ENCODE results near the gene STX8.
"Not testable (repeated sequence)": the region's sequence is repeated elsewhere in the genome, so short reads cannot be mapped to it uniquely, and the experiment has no call there.

Gene STX8, protein sequence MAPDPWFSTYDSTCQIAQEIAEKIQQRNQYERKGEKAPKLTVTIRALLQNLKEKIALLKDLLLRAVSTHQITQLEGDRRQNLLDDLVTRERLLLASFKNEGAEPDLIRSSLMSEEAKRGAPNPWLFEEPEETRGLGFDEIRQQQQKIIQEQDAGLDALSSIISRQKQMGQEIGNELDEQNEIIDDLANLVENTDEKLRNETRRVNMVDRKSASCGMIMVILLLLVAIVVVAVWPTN

DNA sequence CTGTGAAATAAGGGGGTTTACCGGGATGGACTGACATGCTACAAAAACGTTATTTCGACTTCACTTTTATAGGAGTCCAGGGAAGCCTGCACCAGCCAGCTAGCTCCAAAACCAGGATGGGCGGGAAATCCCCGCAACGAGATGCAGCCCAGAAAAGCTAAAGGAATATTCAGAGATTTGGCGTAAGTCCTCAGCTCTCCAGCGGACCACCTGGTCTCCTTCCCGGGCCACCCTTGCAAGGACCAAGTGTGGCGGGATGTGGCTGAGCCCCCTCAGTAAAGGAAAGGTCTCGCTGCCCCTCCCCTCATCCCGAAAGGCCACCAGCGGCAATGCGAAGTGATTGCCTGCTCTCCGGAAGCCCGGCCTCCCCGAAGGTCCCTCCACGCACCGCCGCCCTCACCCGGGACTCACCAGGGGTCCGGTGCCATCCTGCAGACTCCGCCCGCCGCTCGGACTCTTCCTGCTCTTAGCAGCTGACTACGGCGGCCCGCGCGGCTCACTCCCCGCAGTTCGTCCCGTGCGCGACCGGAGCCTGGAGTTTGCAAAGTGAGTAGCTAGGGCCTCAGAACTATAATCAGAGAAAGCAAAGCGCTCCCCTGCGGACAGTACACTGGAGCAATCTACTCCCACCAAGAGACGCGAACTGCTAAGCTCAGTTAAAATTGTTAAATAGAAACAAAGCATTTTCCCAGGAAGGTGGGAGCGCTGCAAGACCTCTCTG lies at the start of gene STX8:
STX8 (minus strand) TSS at position 440 of the 721 bp plus-strand sequence; CDS start at position 428, 12 bp downstream.
- peak; percentile 76 for DNase-seq (ENCODE audit: low read depth)
- H3K4me3 ChIP-seq (ENCODE audit: low read depth, low read length) = peak within 1 kb of the TSS; percentile 95

DNA sequence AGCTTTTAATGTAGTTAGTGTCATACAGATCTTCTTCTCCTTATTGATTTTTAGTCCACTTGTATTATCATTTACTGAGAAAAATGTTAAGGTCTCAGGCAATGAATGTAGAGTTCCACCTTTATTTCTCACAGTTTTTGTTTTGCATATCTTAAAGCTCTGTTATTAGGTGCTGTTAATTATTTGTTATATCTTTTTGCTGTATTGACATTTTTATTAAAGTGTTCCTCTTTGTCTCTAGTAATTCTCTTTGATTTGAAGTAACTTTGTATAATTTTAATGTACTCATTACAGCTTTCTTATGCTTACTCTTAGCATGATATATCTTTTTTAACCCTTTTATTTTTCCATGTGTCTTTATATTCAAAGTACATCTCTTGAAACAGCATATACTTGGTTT lies 47.3 kb upstream of the STX8 start:
- DNase-seq (ENCODE audit: low read depth) = no peak
- no peak overlapping the region for H3K4me3 ChIP-seq (ENCODE audit: low read depth, low read length)

DNA sequence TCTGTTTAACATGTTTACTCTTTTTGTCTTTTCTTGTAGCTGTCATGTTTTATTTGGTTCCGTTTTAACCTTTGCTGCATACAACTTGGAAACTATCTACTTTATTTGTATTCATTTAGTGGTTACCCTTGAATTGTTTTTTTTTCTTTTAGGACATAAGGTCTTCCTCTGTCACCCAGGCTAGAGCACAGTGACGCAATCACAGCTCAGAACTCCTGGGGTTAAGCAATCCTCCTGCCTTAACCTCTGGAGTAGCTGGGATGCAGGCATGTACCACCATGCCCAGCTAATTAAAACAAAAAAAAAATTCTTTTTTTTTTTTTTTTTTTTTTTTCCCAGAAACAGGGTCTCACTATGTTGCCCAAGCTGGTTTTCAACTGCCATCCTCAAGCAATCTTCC lies 39.9 kb upstream of the STX8 start:
- no peak for DNase-seq (ENCODE audit: low read depth)

DNA sequence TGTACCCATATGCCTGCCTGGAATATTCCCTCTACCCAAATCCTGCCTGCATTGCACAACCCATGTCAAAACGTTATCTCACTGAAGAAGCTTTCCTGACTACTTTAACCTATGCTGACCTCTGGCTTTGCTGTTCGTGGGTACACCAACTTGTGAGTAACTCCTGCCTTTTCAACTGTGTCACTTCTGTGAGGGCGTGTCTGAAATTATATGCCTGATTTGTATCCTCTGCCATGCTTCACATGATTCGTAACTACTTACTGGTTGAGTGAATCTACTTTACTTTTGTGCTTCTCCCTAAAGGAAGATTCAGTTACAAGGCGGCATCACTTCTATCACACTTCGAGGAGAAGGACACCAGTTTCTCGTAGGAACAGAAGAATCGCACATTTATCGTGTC lies 36.4 kb upstream of the STX8 start:
- DNase-seq (ENCODE audit: low read depth) = no peak
- no peak overlapping the region for H3K4me3 ChIP-seq (ENCODE audit: low read depth, low read length)

More for the DNA sequence above, 39.9 kb upstream of the STX8 start:
- H3K4me3 ChIP-seq (ENCODE audit: low read depth, low read length) = no peak overlapping the region

DNA sequence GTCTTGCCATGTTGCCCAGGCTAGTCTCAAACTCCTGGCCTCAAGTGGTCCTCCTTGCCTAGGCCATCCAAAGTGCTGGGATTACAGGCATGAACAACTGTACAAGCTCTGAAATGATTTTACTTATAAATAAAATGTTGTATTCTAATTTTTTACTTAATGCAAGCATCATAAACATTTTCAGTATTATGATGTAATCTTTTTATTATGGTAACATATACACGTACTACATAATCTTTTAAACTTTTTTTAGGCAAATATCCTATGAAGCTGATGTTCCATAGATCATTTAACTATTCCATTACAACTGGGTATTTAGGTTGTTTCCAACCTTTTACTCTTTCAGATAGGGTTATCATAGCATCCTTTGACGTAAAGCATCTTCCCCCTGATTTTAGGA lies 35.9 kb upstream of the STX8 start:
- DNase-seq (ENCODE audit: low read depth) = no peak
- no peak overlapping the region for H3K4me3 ChIP-seq (ENCODE audit: low read depth, low read length)

DNA sequence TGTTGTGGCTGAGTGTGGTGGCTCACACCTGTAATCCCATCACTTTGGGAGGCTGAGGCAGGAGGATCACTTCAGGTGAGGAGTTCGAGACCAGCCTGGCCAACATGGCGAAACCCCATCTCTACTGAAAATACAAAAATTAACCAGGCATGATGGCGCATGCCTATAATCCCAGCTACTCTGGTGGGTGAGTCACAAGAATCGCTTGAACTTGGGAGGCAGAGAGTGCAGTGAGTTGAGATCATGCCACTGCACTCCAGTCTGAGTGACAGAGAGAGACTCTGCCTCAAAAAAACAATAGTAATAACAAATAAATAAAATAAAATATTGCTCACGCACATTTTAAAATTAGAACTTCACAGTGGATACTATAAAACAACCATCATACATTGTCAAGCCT lies 31.4 kb upstream of the STX8 start:
- DNase-seq (ENCODE audit: low read depth); H3K4me3 ChIP-seq (ENCODE audit: low read depth, low read length): not testable (repeated sequence)

DNA sequence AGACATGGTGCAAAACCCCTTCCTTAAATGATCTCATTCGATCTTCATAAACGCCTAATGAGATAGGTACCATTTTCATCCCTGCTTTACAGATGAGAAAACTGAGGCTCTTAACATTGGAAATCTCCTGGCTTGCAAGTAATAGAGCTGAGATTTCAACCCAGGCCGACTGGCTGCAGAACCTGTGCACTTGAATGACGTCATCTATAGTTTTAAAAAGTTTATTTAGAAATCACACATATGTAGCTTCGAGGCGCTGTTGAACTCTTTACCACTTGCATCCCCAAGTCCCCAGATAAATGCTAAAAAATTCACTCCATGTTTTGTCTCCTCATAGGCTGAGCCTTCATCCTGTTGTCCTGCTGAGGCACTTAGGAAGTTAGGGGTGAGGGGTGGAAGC lies 30.8 kb upstream of the STX8 start:
- H3K4me3 ChIP-seq (ENCODE audit: low read depth, low read length) = no peak overlapping the region
- no peak for DNase-seq (ENCODE audit: low read depth)

DNA sequence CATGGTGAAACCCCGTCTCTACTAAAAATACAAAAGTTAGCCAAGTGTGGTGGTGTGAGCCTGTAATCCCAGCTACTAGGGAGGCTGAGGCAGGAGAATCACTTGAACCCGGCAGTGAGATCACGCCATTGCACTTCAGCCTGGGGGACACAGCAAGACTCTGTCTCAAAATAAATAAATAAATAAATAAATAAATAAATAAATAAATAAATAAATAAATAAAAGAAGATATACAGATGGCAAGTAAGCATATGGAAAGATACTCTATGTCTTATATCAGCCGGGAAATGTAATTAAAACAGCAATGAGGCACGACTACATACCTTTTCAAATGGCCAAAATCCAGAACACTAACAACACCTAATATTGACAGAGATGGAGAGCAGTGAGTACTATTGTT lies 29.0 kb upstream of the STX8 start:
- H3K4me3 ChIP-seq (ENCODE audit: low read depth, low read length); DNase-seq (ENCODE audit: low read depth): not testable (repeated sequence)

DNA sequence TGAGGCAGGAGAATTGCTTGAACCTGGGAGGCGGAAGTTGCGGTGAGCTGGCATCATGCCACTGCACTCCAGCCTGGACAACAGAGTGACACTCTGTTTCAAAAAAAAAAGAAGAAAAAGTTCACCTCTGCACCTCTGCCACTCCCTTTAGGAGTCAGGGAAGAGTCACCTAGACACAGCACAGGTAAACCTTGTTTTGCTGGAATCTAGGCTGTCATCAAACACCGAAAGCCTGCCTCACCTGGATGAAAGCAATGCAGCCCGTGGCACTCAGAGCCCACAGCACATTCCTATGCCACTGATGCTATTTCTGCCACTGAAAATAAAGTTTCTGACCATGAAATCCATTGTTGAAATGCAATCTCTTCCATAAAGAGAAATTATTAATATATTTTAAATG lies 23.0 kb upstream of the STX8 start:
- no peak overlapping the region for H3K4me3 ChIP-seq (ENCODE audit: low read depth, low read length)
- DNase-seq (ENCODE audit: low read depth) = no peak

DNA sequence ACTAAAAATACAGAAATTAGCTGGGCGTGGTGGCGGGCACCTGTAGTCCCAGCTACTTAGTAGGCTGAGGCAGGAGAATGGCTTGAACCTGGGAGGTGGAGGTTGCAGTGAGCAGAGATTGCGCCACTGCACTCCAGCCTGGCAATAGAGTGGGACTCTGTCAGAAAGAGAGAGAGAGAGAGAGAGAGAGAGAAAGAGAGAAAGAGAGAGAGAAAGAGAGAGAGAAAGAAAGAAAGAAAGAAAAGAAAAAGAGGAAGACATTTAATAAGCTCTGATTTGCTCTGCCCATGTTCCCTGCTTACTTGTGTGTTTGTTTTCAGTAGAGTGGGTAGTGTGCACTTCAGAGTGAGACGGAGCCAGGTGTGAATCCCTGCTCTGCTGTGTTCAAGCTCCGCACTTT lies 22.0 kb upstream of the STX8 start:
- not testable (repeated sequence) for DNase-seq (ENCODE audit: low read depth); H3K4me3 ChIP-seq (ENCODE audit: low read depth, low read length)

DNA sequence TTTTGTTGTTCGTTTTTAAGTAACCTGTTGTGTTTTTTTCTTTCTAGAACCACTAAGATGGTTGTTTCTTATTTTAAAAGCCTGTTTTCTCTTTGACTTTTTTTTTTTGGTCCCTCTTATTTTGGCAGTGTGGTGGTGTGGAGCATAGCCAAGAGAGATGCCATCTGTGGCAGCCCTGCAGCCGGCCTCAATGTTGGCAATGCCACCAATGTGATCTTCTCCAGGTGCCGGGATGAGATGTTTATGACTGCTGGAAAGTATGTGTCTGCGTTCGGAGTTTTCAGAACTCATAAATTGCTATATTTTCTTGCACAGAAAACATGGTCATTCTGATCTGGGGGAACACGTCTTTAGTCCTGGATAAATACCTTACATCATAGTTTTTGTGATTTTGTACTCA lies 18.4 kb upstream of the STX8 start:
- H3K4me3 ChIP-seq (ENCODE audit: low read depth, low read length) = no peak overlapping the region
- no peak for DNase-seq (ENCODE audit: low read depth)

DNA sequence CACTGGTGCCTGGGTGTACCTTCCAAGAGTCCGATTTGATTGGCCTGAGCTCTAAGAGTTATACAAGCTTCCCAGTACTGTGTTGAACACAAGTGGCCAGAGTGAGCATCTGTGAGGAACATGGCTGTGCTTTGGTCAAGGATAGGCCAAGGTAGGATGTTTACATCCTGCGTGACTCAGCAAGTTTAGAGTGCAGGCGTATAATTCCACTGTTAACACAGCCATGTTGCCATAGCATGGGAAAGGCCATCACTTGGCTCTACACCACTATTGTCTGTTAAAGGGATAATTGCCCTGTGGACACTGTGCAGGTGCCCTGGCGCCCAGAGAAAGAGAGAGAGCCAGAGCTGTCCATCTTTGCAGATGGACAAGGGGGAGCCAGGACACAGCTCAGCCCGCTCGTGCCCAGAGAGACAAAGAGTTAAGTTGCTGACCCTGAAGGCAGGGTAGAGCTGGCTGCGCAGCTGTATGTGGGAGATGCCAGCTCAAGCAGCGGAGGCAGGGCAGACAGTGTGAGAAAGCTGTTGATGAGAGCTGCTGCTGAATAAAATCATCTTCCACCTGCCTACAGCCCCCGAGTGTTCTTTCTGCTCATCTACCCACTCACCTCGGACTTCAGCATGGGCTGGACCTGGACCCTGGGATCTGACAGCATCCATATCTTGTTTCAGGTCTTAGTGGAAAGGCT lies 12.5 kb upstream of the STX8 start:
- H3K4me3 ChIP-seq (ENCODE audit: low read depth, low read length) = no peak overlapping the region

DNA sequence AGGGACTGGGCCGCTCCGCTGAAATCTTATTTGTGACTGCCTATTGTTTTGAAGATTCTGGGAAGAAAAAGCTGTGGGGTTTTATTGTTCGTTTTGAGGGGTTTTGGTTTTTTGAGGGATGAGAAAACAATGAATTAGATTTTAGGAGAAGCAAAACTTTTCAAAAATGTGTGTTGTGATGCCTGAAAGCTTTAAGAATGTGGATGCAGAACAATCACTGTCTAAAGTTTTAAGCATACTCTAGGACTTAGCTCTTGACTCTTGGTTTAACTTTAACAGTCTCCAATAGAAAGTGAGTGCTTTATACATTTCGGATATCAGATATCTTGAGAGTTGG lies 1.7 kb upstream of the STX8 start:
- no peak overlapping the region for H3K4me3 ChIP-seq (ENCODE audit: low read depth, low read length)
- no peak for DNase-seq (ENCODE audit: low read depth)

More for the DNA sequence above, 12.5 kb upstream of the STX8 start:
- no peak for DNase-seq (ENCODE audit: low read depth)

DNA sequence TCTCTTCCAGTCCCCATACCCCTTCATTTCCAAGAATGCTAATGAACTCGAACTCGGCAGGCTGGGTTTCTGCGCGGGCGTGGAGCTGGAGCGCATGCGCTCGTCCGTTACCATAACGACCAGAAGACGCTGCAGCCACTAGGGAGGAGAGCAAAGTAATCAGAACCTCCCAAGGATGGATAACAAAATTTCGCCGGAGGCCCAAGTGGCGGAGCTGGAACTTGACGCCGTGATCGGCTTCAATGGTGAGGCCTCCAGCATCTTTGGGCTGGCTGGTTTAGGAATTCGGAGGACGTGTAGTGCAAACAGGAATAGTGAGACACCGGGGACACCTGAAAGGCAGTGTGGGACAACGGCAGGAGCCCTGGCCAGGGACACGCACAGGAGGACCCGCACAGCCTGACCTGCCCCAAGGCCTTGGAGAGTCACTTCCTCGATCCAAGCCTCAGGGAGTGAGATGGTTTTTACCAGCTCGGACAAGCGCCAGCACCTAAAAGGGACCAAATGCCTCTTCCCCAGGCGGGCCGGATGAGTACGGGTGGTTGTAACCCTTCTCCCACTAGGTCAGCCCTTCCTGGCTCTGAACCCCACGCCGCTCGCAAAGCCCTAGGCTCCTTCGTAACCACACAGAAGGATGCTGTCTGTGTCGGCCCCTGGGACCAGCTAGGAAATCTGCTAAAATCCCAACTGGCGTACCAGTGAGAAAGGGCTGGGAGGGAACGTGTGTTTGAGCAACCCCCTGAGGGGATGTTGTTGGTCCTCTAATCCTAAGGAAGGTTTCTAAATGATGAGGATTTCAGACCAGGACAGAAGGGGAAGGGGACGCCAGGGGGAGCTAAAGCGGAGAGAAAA lies 1.1 kb upstream of the STX8 start, which contains the start of gene CFAP52:
CFAP52 (plus strand) TSS at position 122 of the 852 bp plus-strand sequence; CDS start at position 176, 54 bp downstream.
- peak within 1 kb of the TSS; percentile 95 for H3K4me3 ChIP-seq (ENCODE audit: low read depth, low read length)
- DNase-seq (ENCODE audit: low read depth) = peak; percentile 25

DNA sequence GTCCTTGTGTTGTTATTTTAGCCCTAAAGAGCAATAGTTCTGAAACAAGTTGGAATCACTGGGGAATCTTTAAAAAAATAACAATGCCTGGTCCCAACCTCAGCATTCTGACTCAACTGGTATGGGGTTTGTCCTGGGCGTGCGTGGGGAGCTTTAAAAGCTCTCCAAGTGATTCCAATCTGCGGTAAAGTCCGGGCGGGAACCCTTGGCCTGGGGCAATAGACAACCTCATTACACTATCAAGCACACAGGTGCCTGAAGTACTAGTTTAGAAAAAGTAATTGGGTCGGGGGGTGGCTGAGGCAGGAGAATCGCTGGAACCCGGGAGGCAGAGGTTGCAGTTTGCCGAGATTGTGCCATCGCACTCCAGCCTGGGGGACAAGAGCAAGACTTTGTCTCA lies 4.4 kb downstream of the STX8 start:
- no peak for DNase-seq (ENCODE audit: low read depth)
- no peak overlapping the region for H3K4me3 ChIP-seq (ENCODE audit: low read depth, low read length)

DNA sequence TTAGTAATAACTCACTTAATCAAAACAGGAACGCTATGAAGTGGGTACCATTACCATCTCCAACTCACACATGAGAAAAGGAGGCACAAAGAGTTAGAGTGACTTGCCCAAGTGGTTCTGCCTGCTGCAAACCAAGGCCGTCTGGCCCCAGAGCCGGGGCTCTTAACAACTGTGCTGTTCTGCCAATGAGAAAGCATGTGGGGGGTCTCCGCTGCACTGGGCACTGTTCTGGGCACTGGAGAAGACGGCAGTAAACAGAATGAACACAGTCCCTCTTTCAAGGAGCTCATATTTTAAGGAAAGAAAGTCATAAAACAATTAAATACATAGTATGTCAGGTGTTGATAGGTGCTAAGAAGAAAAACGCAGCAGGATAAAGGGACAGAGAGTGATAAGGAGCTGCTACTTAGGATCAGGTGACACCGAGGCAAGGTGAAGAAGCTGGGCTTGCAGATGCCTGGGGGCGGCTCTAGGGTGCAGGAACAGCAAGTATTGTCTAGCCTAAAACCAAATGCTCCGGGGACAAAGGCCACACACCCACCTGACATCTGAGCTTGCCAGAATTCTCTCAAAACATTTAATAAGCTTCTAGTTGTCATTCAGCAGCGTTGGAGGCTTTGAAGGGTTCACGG lies 6.5 kb downstream of the STX8 start:
- H3K4me3 ChIP-seq (ENCODE audit: low read depth, low read length) = no peak overlapping the region
- DNase-seq (ENCODE audit: low read depth) = no peak

DNA sequence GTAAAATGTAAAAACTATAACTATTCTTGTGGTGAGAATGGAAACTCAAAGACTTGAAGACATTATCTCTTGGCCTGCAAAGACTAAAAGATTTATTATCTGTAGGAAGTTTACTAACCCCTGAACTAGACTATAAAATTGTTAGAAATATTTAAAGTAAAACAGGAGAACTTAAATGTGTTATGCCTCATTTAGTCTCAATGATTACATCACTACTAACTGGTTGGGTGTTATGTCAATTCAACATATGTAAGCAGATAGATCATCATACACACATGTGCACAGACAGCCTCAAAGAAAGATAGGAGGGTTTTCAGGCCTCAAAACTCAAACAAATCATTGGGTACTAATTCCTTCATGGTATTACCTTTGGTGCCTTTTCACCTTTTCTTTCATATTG lies 7.6 kb downstream of the STX8 start:
- no peak overlapping the region for H3K4me3 ChIP-seq (ENCODE audit: low read depth, low read length)
- no peak for DNase-seq (ENCODE audit: low read depth)

DNA sequence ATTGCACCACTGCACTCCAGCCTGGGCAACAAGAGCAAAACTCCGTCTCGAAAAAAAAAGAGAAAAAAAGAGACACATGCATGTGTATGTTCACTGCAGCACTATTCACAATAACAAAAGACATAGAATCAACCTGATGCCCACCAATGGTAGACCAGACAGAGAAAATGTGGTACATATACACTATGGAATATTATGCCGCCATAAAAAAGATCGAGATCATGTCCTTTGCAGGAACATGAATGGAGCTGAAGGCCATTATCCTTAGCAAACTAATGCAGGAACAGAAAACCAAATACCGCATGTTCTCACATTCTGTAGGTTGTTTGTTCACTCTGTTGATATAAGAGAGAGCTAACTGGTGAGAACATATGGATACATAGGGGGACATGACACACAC lies 8.9 kb downstream of the STX8 start:
- H3K4me3 ChIP-seq (ENCODE audit: low read depth, low read length); DNase-seq (ENCODE audit: low read depth): not testable (repeated sequence)

DNA sequence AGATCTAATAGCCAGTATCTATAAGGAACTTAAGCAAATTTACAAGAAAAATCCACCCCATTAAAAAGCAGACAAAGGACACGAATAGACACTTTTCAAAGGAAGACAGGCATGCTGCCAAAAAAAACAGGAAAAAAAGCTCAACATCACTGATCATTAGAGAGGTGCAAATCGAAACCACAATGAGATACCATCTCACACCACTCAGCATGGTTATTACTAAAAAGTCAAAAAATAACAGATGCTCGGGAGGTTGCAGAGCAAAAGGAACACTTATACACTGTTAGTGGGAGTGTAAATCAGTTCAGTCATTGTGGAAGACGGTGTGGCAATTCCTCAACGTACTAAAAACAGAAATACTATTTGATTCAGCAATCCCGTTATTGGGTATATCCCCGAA lies 9.6 kb downstream of the STX8 start:
- H3K4me3 ChIP-seq (ENCODE audit: low read depth, low read length) = no peak overlapping the region
- no peak for DNase-seq (ENCODE audit: low read depth)
